DND-41 (cell line): Measurements from ENCODE around the gene LIN7B.
"Not testable (repeated sequence)": the region's sequence is repeated elsewhere in the genome, so short reads cannot be mapped to it uniquely, and the experiment has no call there.

Source experiments
- ATAC-seq: fragments of 200-7000 bp; cut with Tn5 transposase; 3 replicates; pipeline ENCODE4 v1.9.1; 2021; ENCODE audit warnings: low read depth; ENCODE audit not compliant: insufficient read depth
- DNase-seq: peaks from one replicate; pipeline ENCODE4 v3.0.0-alpha.2; 2020
- H2AFZ ChIP-seq: 2 replicates; pipeline ENCODE4 v1.6.0; 2012; ENCODE audit warnings: low read depth, low read length
- H3K27ac ChIP-seq: 2 replicates; pipeline ENCODE4 v1.5.1; 2012; ENCODE audit warnings: low read length, inconsistent platforms
- H3K27me3 ChIP-seq: fragments of 200-600 bp; sonication (generic); 2 replicates; pipeline ENCODE4 v1.6.0; 2012; ENCODE audit warnings: low read length, mild to moderate bottlenecking, inconsistent platforms; ENCODE audit not compliant: insufficient read depth, poor library complexity
- H3K36me3 ChIP-seq: 2 replicates; pipeline ENCODE4 v1.5.1; 2012; ENCODE audit warnings: low read length, inconsistent platforms; ENCODE audit not compliant: insufficient read depth
- H3K4me1 ChIP-seq: 2 replicates; pipeline ENCODE4 v1.5.1; 2012; ENCODE audit warnings: mild to moderate bottlenecking, low read length; ENCODE audit not compliant: insufficient read depth
- H3K4me2 ChIP-seq: 2 replicates; pipeline ENCODE4 v1.6.0; 2012; ENCODE audit warnings: mild to moderate bottlenecking, moderate library complexity, low read length, inconsistent platforms; ENCODE audit not compliant: insufficient read depth
- H3K4me3 ChIP-seq, 2 experiments: fragments of 200-600 bp in 1 of 2; shearing (Covaris generic) in 1 of 2; 2 replicates each; pipeline ENCODE4 v1.5.1; 2012 to 2016; ENCODE audit warnings: inconsistent platforms in 2 of 2, low read length in 2 of 2, mild to moderate bottlenecking in 2 of 2, low read depth in 1 of 2, moderate library complexity in 1 of 2
- H3K79me2 ChIP-seq: 2 replicates; pipeline ENCODE4 v1.6.0; 2012; ENCODE audit warnings: low read length, inconsistent platforms; ENCODE audit not compliant: insufficient read depth
- H3K9ac ChIP-seq: 2 replicates; pipeline ENCODE4 v1.6.0; 2012; ENCODE audit warnings: low read depth, mild to moderate bottlenecking, inconsistent platforms, low read length, moderate library complexity
- H3K9me3 ChIP-seq: 2 replicates; pipeline ENCODE4 v1.5.1; 2012; ENCODE audit warnings: low read length, moderate library complexity, mild to moderate bottlenecking, inconsistent platforms; ENCODE audit not compliant: insufficient read depth, severe bottlenecking
- H4K20me1 ChIP-seq: 2 replicates; pipeline ENCODE4 v1.6.0; 2012; ENCODE audit warnings: low read length; ENCODE audit not compliant: insufficient read depth
- EZH2 ChIP-seq: IDR thresholded peaks from 3 replicates; pipeline ENCODE4 v1.6.1; 2012; ENCODE audit warnings: borderline replicate concordance, low read depth, mild to moderate bottlenecking, moderate library complexity, low read length, inconsistent platforms; ENCODE audit not compliant: severe bottlenecking
- TF ChIP-seq, protein P1 (sequence below): IDR thresholded peaks from 2 replicates; pipeline ENCODE4 v1.5.1; 2012; ENCODE audit warnings: borderline replicate concordance, low read length, moderate library complexity, mild to moderate bottlenecking; ENCODE audit not compliant: poor library complexity, severe bottlenecking; ENCODE audit errors: extremely low read depth

LIN7B gene

DNA sequence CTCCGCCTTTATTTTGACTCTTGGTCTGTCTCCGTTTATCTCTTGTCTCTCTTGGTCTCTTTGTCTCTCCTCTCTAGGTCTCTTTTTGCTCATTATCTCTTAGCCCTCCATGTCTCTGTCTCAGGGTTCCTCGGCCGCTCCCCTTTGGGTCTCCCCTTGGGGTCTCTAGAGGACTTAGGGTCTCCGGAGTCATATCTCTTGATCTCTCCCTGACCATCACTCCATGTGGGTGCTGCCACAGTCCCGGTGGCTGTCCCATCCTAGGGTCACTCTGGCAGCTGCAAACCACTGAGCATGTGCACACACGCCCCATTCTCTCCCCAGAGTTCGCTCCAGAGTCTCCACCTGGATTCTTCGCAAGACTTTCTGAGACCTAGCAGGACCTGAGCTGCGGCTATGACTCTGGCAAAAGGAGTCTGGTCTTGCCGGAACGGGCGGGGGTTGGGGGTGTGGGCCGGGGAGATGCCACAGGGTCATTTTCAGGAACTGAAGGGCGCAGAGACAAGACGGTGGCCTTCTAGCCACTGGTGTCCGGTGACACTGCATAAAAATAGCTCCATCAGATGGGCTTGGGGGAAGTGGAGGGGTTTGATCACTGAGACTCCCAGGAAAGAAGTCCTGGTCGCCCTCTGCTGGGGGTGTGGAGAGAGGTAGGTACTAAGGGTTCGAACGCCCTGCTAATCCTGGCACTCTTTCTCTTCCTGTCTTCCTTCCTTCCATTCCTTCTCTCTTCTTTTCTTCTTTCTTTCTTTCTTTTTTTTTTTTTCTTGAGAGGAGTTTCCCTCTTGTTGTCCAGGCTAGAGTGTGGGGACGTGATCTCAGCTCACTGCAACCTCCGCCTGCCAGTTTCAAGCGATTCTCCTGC is 40.4 kb upstream of the LIN7B start:
- Histone ChIP-seq H3K9me3 (no peaks in the 10 kb centered on the region), H3K4me2 (no peak overlapping the region), H3K36me3 (no peaks in the 10 kb centered on the region), H2AFZ (no peak overlapping the region), H3K4me1 (no peaks in the 10 kb centered on the region), H3K9ac (no peak overlapping the region), H3K27ac (no peak overlapping the region), H3K79me2 (no peaks in the 10 kb centered on the region), H3K27me3 (no peaks in the 10 kb centered on the region), H4K20me1 (no peaks in the 10 kb centered on the region), H3K4me3 (no peak overlapping the region)
- TF ChIP-seq, protein P1, sequence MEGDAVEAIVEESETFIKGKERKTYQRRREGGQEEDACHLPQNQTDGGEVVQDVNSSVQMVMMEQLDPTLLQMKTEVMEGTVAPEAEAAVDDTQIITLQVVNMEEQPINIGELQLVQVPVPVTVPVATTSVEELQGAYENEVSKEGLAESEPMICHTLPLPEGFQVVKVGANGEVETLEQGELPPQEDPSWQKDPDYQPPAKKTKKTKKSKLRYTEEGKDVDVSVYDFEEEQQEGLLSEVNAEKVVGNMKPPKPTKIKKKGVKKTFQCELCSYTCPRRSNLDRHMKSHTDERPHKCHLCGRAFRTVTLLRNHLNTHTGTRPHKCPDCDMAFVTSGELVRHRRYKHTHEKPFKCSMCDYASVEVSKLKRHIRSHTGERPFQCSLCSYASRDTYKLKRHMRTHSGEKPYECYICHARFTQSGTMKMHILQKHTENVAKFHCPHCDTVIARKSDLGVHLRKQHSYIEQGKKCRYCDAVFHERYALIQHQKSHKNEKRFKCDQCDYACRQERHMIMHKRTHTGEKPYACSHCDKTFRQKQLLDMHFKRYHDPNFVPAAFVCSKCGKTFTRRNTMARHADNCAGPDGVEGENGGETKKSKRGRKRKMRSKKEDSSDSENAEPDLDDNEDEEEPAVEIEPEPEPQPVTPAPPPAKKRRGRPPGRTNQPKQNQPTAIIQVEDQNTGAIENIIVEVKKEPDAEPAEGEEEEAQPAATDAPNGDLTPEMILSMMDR: peak; percentile 58
- TF ChIP-seq EZH2: no peak
- ATAC-seq (no peak), DNase-seq (peak; percentile 34)

DNA sequence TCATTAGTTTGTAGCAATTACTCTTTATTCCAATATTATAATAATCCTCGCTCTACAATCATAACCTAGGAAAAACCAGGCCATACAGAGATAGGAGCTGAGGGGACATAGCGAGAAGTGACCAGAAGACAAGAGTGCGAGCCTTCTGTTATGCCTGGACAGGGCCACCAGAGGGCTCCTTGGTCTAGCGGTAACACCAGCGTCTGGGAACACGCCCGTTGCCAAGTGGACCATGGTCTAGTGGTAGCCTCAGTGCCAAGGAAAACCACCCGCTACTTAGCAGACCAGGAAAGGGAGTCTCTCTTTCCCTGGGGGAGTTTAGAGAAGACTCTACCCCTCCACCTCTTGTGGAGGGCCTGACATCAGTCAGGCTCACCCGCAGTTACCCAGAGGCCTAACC is 39.3 kb upstream of the LIN7B start:
- DNase-seq, H3K36me3 ChIP-seq, H4K20me1 ChIP-seq, H2AFZ ChIP-seq, H3K79me2 ChIP-seq, H3K4me2 ChIP-seq, H3K9me3 ChIP-seq, H3K27me3 ChIP-seq, H3K27ac ChIP-seq, H3K4me3 ChIP-seq, H3K9ac ChIP-seq, ATAC-seq, H3K4me1 ChIP-seq: not testable (repeated sequence)
- TF ChIP-seq, protein P1: peak; percentile 41

DNA sequence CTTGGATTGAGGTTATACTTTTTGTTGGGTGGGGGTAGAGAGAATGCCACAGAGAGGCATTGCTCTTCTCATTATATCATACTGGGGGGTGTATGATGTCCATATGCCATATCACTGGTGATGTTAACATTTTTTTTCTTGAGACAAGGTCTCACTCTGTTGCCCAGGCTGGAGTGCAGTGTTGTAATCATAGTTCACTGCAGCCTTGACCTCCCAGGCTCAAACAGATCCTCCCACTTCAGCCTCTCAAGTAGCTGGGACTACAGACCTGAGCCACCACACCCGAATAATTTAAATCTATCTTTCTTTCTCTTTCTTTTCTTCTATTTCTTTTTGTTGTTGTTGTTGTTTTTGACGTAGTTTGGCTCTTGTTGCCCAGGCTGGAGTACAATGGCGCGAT is 33.8 kb upstream of the LIN7B start:
- no peak for ATAC-seq
- no peaks in the 10 kb centered on the region for H3K27me3 ChIP-seq

More for the DNA sequence above, 33.8 kb upstream of the LIN7B start:
- no peak overlapping the region for H3K9ac ChIP-seq
- no peak for TF ChIP-seq EZH2
- TF ChIP-seq, protein P1: no peak
- H3K4me1 ChIP-seq: peaks cover 8% of the 10 kb centered on the region
- no peak overlapping the region for H3K4me3 ChIP-seq
- H2AFZ ChIP-seq: no peak overlapping the region; the same call in 1 of the 2 replicates
- H3K4me2 ChIP-seq: no peak overlapping the region
- H3K79me2 ChIP-seq: peaks cover 5% of the 10 kb centered on the region
- no peaks in the 10 kb centered on the region; the same call in 1 of the 2 replicates for H3K36me3 ChIP-seq
- H3K9me3 ChIP-seq: no peaks in the 10 kb centered on the region
- H3K27ac ChIP-seq: no peak overlapping the region
- H4K20me1 ChIP-seq: no peaks in the 10 kb centered on the region
- no peak for DNase-seq
